Endothelial cell (in vitro differentiated cells): ENCODE measurements around the gene FBF1. TPM values are rescaled to one million over a fixed set of nuclear protein-coding genes. Genes with fewer than 3 reads are reported as not detected.
"Not testable (repeated sequence)": the region's sequence is repeated elsewhere in the genome, so short reads cannot be mapped to it uniquely, and the experiment has no call there.

Source experiments
- DNase-seq: peaks from one replicate; pipeline ENCODE4 v3.0.0; 2021; ENCODE audit warnings: low spot score
- H3K27ac Mint-ChIP-seq: one replicate; pipeline ENCODE4 v1.8.0; 2021; ENCODE audit warnings: mixed read lengths, inconsistent platforms; ENCODE audit not compliant: unreplicated experiment
- H3K27me3 Mint-ChIP-seq: one replicate; pipeline ENCODE4 v1.8.0; 2021; ENCODE audit warnings: mild to moderate bottlenecking, moderate library complexity, mixed read lengths, inconsistent platforms; ENCODE audit not compliant: unreplicated experiment
- H3K36me3 Mint-ChIP-seq: one replicate; pipeline ENCODE4 v1.8.0; 2021; ENCODE audit warnings: mild to moderate bottlenecking, low read depth, mixed read lengths, inconsistent platforms; ENCODE audit not compliant: unreplicated experiment
- H3K4me1 Mint-ChIP-seq: one replicate; pipeline ENCODE4 v1.8.0; 2021; ENCODE audit warnings: mild to moderate bottlenecking, mixed read lengths, inconsistent platforms; ENCODE audit not compliant: unreplicated experiment
- H3K4me3 Mint-ChIP-seq: one replicate; pipeline ENCODE4 v1.8.0; 2021; ENCODE audit warnings: mild to moderate bottlenecking, mixed read lengths, inconsistent platforms; ENCODE audit not compliant: unreplicated experiment
- H3K9me3 Mint-ChIP-seq: one replicate; pipeline ENCODE4 v1.8.0; 2021; ENCODE audit warnings: mixed read lengths, inconsistent platforms; ENCODE audit not compliant: unreplicated experiment
- CTCF ChIP-seq: fragments of 200-600 bp; sonication (generic); IDR thresholded peaks from one replicate; pipeline ENCODE4 v1.5.0; 2021; ENCODE audit warnings: antibody characterized with exemption; ENCODE audit not compliant: unreplicated experiment
- total RNA-seq: library from RNA; stranded (reverse); fragmentation: NEBNext Ultra II Directional; extraction: Animal tissue kit (Norgen Biotek cat#: 25700); gene quantifications from one replicate; pipeline ENCODE4 v1.2.1, GENCODE V29; 2021; ENCODE audit not compliant: unreplicated experiment

The FBF1 gene
- total RNA-seq, 1 donor from 2014 or later, result 7.8 TPM

- DNase-seq, result no peak
- TF ChIP-seq CTCF, result no peak
- H3K4me3 Mint-ChIP-seq, result no peak overlapping the region
- H3K36me3 Mint-ChIP-seq, result no peaks in the 10 kb centered on the region
- no peak overlapping the region for H3K27ac Mint-ChIP-seq
- H3K4me1 Mint-ChIP-seq, result peaks cover 18% of the 10 kb centered on the region
- H3K27me3 Mint-ChIP-seq, result peaks cover 13% of the 10 kb centered on the region
- H3K9me3 Mint-ChIP-seq, result no peaks in the 10 kb centered on the region
Measured at GRCh38 chr17:75874323-75875181, 66.3 kb downstream of the FBF1 start.

GRCh38 chr17:75873587-75874322, 67.1 kb downstream of the FBF1 start:
- H3K4me1 Mint-ChIP-seq, result peaks cover 18% of the 10 kb centered on the region
- H3K4me3 Mint-ChIP-seq, result no peak overlapping the region
- H3K9me3 Mint-ChIP-seq, result no peaks in the 10 kb centered on the region
- H3K27me3 Mint-ChIP-seq, result peaks cover 11% of the 10 kb centered on the region
- TF ChIP-seq CTCF, result no peak
- no peaks in the 10 kb centered on the region for H3K36me3 Mint-ChIP-seq
- no peak for DNase-seq
- no peak overlapping the region for H3K27ac Mint-ChIP-seq

GRCh38 chr17:75872434-75873351, 68.1 kb downstream of the FBF1 start:
- Mint-ChIP-seq H3K4me1 (peaks cover 18% of the 10 kb centered on the region), H3K27ac (peak overlapping the region; percentile 94), H3K9me3 (no peaks in the 10 kb centered on the region), H3K36me3 (no peaks in the 10 kb centered on the region), H3K4me3 (no peak overlapping the region), H3K27me3 (peaks cover 8% of the 10 kb centered on the region)
- peak; percentile 63 for DNase-seq
- no peak for TF ChIP-seq CTCF

- not testable (repeated sequence) for H3K27me3 Mint-ChIP-seq, DNase-seq, H3K36me3 Mint-ChIP-seq, H3K9me3 Mint-ChIP-seq, H3K4me3 Mint-ChIP-seq, H3K27ac Mint-ChIP-seq, H3K4me1 Mint-ChIP-seq
Measured at GRCh38 chr17:75870228-75870627, 70.6 kb downstream of the FBF1 start.
